ENCODE results near the gene CHAC2.

- no peak for TF ChIP-seq CTCF (IDR thresholded peaks at IDR 0.05)
- TF ChIP-seq EP300 (IDR thresholded peaks at IDR 0.05): no peak
- no peak for TF ChIP-seq POLR2A (IDR thresholded peaks at IDR 0.05)
- no peak for TF ChIP-seq POLR2AphosphoS5 (IDR thresholded peaks at IDR 0.05)
Measured at GRCh38 chr2:53769318-53769945, 1.8 kb downstream of the CHAC2 start.

All from stomach (tissue), 4 donors.